ENCODE measurements around the gene ITLN2. TPM values are rescaled to one million over a fixed set of nuclear protein-coding genes. Genes with fewer than 3 reads are reported as not detected.

ITLN2 gene
- total and polyA plus RNA-seq, 9 of the 15 experiments (the other 6 are each of a cell fraction or from before 2014, with no cell fraction given): not detected

GRCh38 chr1:160945079-160945478 is 9.5 kb downstream of the ITLN2 start (continued):
- TF ChIP-seq KLF16 (IDR thresholded peaks at IDR 0.05) (peak; percentile 68; the same call in 1 of the 2 replicates), MEIS2 (IDR thresholded peaks at IDR 0.05; ENCODE audit: partially characterized antibody) (peak; percentile 35), GATA2 (CRISPR knock-in tag; IDR thresholded peaks at IDR 0.05) (peak; percentile 82), ARID4B (CRISPR knock-in tag; IDR thresholded peaks at IDR 0.05) (no peak), ARID1B (IDR thresholded peaks at IDR 0.05) (peak; percentile 92), KDM1A (IDR thresholded peaks at IDR 0.05) (peak in 1 of 2 experiments; percentile 33; a peak in 2 of 4 replicates), ZEB2 (IDR thresholded peaks at IDR 0.05) (peak; percentile 30; the same call in 1 of the 2 replicates), NFIC (IDR thresholded peaks at IDR 0.05) (peak; percentile 51), BRF1 (IDR thresholded peaks at IDR 0.05; ENCODE audit: borderline replicate concordance, extremely low read depth, insufficient read length) (no peak), ZNF347 (CRISPR knock-in tag; IDR thresholded peaks at IDR 0.05; ENCODE audit: low read depth) (no peak), PPARD (CRISPR knock-in tag; IDR thresholded peaks at IDR 0.05) (no peak), PML (IDR thresholded peaks at IDR 0.05; ENCODE audit: low read length) (peak; percentile 58; the same call in 1 of the 2 replicates), ZFPM2 (CRISPR knock-in tag; IDR thresholded peaks at IDR 0.05) (no peak), XRCC4 (IDR thresholded peaks at IDR 0.05; ENCODE audit: extremely low read depth, insufficient read depth, insufficient read length) (no peak), HDAC1 (IDR thresholded peaks at IDR 0.05) (peak in 1 of 2 experiments; percentile 19; a peak in 1 of 4 replicates), TCF3 (CRISPR knock-in tag; IDR thresholded peaks at IDR 0.05) (peak; percentile 96), COPS2 (conservative IDR thresholded peaks at IDR 0.05) (no peak), MEF2D (tag; conservative IDR thresholded peaks at IDR 0.05; ENCODE audit: low read depth) (no peak; the same call in 1 of the 2 replicates), CBFA2T3 (IDR thresholded peaks at IDR 0.05) (peak; percentile 89), SMARCA4 (IDR thresholded peaks at IDR 0.05) (peak; percentile 72; the same call in 1 of the 2 replicates), PTTG1 (tag; IDR thresholded peaks at IDR 0.05; ENCODE audit: low read depth) (no peak), PHB2 (IDR thresholded peaks at IDR 0.05; ENCODE audit: low read depth) (0 out of 2 replicates have a peak, but pooled peaks have one; percentile 38), EP300 (IDR thresholded peaks at IDR 0.05; ENCODE audit: low read length) (peak; percentile 54; the same call in 1 of the 2 replicates)
- TF ChIP-seq, protein P1, sequence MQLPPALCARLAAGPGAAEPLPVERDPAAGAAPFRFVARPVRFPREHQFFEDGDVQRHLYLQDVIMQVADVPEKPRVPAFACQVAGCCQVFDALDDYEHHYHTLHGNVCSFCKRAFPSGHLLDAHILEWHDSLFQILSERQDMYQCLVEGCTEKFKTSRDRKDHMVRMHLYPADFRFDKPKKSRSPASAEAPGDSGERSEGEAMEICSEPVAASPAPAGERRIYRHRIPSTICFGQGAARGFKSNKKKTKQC (CRISPR knock-in tag; IDR thresholded peaks at IDR 0.05): no peak
- TF ChIP-seq, protein P2, sequence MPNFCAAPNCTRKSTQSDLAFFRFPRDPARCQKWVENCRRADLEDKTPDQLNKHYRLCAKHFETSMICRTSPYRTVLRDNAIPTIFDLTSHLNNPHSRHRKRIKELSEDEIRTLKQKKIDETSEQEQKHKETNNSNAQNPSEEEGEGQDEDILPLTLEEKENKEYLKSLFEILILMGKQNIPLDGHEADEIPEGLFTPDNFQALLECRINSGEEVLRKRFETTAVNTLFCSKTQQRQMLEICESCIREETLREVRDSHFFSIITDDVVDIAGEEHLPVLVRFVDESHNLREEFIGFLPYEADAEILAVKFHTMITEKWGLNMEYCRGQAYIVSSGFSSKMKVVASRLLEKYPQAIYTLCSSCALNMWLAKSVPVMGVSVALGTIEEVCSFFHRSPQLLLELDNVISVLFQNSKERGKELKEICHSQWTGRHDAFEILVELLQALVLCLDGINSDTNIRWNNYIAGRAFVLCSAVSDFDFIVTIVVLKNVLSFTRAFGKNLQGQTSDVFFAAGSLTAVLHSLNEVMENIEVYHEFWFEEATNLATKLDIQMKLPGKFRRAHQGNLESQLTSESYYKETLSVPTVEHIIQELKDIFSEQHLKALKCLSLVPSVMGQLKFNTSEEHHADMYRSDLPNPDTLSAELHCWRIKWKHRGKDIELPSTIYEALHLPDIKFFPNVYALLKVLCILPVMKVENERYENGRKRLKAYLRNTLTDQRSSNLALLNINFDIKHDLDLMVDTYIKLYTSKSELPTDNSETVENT (CRISPR knock-in tag; IDR thresholded peaks at IDR 0.05): no peak
